ENCODE data around the gene MAFB. TPM values are rescaled to one million over a fixed set of nuclear protein-coding genes. Genes with fewer than 3 reads are reported as not detected.

The MAFB gene
- polyA plus RNA-seq, 1 donor (not counting 4 experiments of a cell fraction or from before 2014, with no cell fraction given), result 1.7 TPM

DNA sequence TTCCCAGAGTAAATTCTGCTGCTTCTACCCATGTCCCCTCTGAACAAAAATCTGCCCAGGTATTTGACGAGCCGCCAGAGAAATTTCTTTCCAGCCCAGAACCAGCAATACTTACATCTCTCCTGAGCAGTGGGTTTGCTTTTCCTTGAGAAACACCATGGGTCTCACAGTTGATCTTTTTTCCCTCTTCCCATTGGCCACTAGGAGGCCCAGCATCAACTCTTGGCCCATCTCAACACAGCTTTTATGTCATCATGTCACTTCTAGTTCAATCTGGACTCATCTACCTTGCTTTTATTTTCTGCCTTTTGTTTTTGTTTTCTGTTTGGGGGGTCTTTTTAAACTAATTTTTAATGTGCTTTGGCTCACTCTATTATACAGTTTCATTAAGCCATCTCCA, 18.8 kb downstream of the MAFB start:
- TF ChIP-seq, protein P1, sequence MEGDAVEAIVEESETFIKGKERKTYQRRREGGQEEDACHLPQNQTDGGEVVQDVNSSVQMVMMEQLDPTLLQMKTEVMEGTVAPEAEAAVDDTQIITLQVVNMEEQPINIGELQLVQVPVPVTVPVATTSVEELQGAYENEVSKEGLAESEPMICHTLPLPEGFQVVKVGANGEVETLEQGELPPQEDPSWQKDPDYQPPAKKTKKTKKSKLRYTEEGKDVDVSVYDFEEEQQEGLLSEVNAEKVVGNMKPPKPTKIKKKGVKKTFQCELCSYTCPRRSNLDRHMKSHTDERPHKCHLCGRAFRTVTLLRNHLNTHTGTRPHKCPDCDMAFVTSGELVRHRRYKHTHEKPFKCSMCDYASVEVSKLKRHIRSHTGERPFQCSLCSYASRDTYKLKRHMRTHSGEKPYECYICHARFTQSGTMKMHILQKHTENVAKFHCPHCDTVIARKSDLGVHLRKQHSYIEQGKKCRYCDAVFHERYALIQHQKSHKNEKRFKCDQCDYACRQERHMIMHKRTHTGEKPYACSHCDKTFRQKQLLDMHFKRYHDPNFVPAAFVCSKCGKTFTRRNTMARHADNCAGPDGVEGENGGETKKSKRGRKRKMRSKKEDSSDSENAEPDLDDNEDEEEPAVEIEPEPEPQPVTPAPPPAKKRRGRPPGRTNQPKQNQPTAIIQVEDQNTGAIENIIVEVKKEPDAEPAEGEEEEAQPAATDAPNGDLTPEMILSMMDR (optimal IDR thresholded peaks at IDR 0.05 in 1 of 3, IDR thresholded peaks at IDR 0.05 in 1 of 3, conservative IDR thresholded peaks at IDR 0.05 in 1 of 3; ENCODE audit: extremely low read depth in 1 of 3, insufficient read depth in 2 of 3, low read length in 3 of 3), result peak in 1 of 3 experiments; percentile 1
- no peak for TF ChIP-seq EZH2 (IDR thresholded peaks at IDR 0.05; ENCODE audit: low read length)

GRCh38 chr20:40669692-40670091, 19.3 kb downstream of the MAFB start:
- peaks cover 9% of the 10 kb centered on the region for H3K4me1 ChIP-seq (ENCODE audit: control insufficient read depth, extremely low read depth, insufficient read depth, low read length)
- H4K20me1 ChIP-seq (ENCODE audit: control insufficient read depth, extremely low read depth, insufficient read depth, low read length), result no peaks in the 10 kb centered on the region
- no peak overlapping the region for H3K4me2 ChIP-seq (ENCODE audit: control insufficient read depth, extremely low read depth, insufficient read depth, low read depth, low read length)
- H2AFZ ChIP-seq (ENCODE audit: control insufficient read depth, low read length), result no peak overlapping the region
- DNase-seq (ENCODE audit: low read depth, low spot score), result no peak
- H3K27me3 ChIP-seq (ENCODE audit: control insufficient read depth, extremely low read depth, insufficient read depth, low read length), result peaks cover 4% of the 10 kb centered on the region
- no peak overlapping the region for H3K9ac ChIP-seq (ENCODE audit: control insufficient read depth, extremely low read depth, insufficient read depth, low read length)
- no peak overlapping the region for H3K4me3 ChIP-seq (ENCODE audit: control insufficient read depth in 2 of 3, extremely low read depth in 1 of 3, insufficient read depth in 2 of 3, low read depth in 1 of 3, low read length in 3 of 3)
- no peak overlapping the region for H3K27ac ChIP-seq (ENCODE audit: control insufficient read depth, insufficient read depth, low read length)
- H3K9me3 ChIP-seq (ENCODE audit: control insufficient read depth, low read depth, low read length), result no peaks in the 10 kb centered on the region
- FAIRE-seq, result no peak
- TF ChIP-seq, protein P1 (optimal IDR thresholded peaks at IDR 0.05 in 1 of 3, IDR thresholded peaks at IDR 0.05 in 1 of 3, conservative IDR thresholded peaks at IDR 0.05 in 1 of 3; ENCODE audit: extremely low read depth in 1 of 3, insufficient read depth in 2 of 3, low read length in 3 of 3), result no peak
- no peak for TF ChIP-seq EZH2 (IDR thresholded peaks at IDR 0.05; ENCODE audit: low read length)
- no peaks in the 10 kb centered on the region for H3K9me1 ChIP-seq (ENCODE audit: control insufficient read depth, extremely low read depth, insufficient read depth, low read length)
- dilution Hi-C loops (cut with MboI; ENCODE audit: extremely low pct_ligation_motif_present, low sequenced_read_pairs), result loop anchor here (25.0 kb wide), 1 partner anchor 182 kb away; no protein-coding TSS in a partner anchor
- no peaks in the 10 kb centered on the region for H3K79me2 ChIP-seq (ENCODE audit: control insufficient read depth, insufficient read depth, low read length)
- H3K36me3 ChIP-seq (ENCODE audit: control insufficient read depth in 2 of 2, extremely low read depth in 1 of 2, insufficient read depth in 2 of 2, low read length in 2 of 2), result no peaks in the 10 kb centered on the region

More for the DNA sequence above, 18.8 kb downstream of the MAFB start:
- Histone ChIP-seq H3K4me2 (ENCODE audit: control insufficient read depth, extremely low read depth, insufficient read depth, low read depth, low read length) (no peak overlapping the region), H3K79me2 (ENCODE audit: control insufficient read depth, insufficient read depth, low read length) (no peaks in the 10 kb centered on the region), H2AFZ (ENCODE audit: control insufficient read depth, low read length) (no peak overlapping the region), H3K27me3 (ENCODE audit: control insufficient read depth, extremely low read depth, insufficient read depth, low read length) (peaks cover 4% of the 10 kb centered on the region), H3K36me3 (ENCODE audit: control insufficient read depth in 2 of 2, extremely low read depth in 1 of 2, insufficient read depth in 2 of 2, low read length in 2 of 2) (no peaks in the 10 kb centered on the region), H3K9me3 (ENCODE audit: control insufficient read depth, low read depth, low read length) (no peaks in the 10 kb centered on the region), H4K20me1 (ENCODE audit: control insufficient read depth, extremely low read depth, insufficient read depth, low read length) (no peaks in the 10 kb centered on the region), H3K27ac (ENCODE audit: control insufficient read depth, insufficient read depth, low read length) (no peak overlapping the region), H3K9ac (ENCODE audit: control insufficient read depth, extremely low read depth, insufficient read depth, low read length) (no peak overlapping the region), H3K4me1 (ENCODE audit: control insufficient read depth, extremely low read depth, insufficient read depth, low read length) (peaks cover 7% of the 10 kb centered on the region), H3K4me3 (ENCODE audit: control insufficient read depth in 2 of 3, extremely low read depth in 1 of 3, insufficient read depth in 2 of 3, low read depth in 1 of 3, low read length in 3 of 3) (no peak overlapping the region), H3K9me1 (ENCODE audit: control insufficient read depth, extremely low read depth, insufficient read depth, low read length) (no peaks in the 10 kb centered on the region)
- FAIRE-seq, result no peak
- no peak for DNase-seq (ENCODE audit: low read depth, low spot score)
- dilution Hi-C loops (cut with MboI; ENCODE audit: extremely low pct_ligation_motif_present, low sequenced_read_pairs), result loop anchor here (25.0 kb wide), 1 partner anchor 183 kb away; no protein-coding TSS in a partner anchor
